Neural progenitor cell (in vitro differentiated cells): ENCODE results near the gene METRN. TPM values are rescaled to one million over a fixed set of nuclear protein-coding genes. Genes with fewer than 3 reads are reported as not detected.

ENCODE experiments used
- DNase-seq: peaks from one replicate; pipeline ENCODE4 v3.0.0-alpha.2; 2016; ENCODE audit warnings: low spot score
- H2AFZ ChIP-seq: fragments of 200-600 bp; sonication (generic); replicated peaks from 2 replicates; pipeline ENCODE4 v1.6.1; 2016; ENCODE audit warnings: antibody characterized with exemption
- H3F3A ChIP-seq: fragments of 200-600 bp; sonication (generic); 2 replicates; pipeline ENCODE4 v1.6.1; 2016; ENCODE audit warnings: antibody characterized with exemption, low read depth
- H3K27ac ChIP-seq: fragments of 200-600 bp; sonication (generic); 2 replicates; pipeline ENCODE4 v1.5.1; 2016; ENCODE audit warnings: mild to moderate bottlenecking
- H3K27me3 ChIP-seq: fragments of 200-600 bp; sonication (generic); 2 replicates; pipeline ENCODE4 v1.6.1; 2016; ENCODE audit warnings: mild to moderate bottlenecking, moderate library complexity
- H3K36me3 ChIP-seq: fragments of 200-600 bp; sonication (generic); 2 replicates; pipeline ENCODE4 v1.5.1; 2016
- H3K4me1 ChIP-seq: fragments of 200-600 bp; sonication (generic); 2 replicates; pipeline ENCODE4 v1.6.1; 2016; ENCODE audit warnings: mixed run types
- H3K4me2 ChIP-seq: fragments of 200-600 bp; sonication (generic); 2 replicates; pipeline ENCODE4 v1.6.1; 2016
- H3K4me3 ChIP-seq: fragments of 200-600 bp; sonication (generic); 2 replicates; pipeline ENCODE4 v1.5.1; 2016
- H3K79me2 ChIP-seq: fragments of 200-600 bp; sonication (generic); 2 replicates; pipeline ENCODE4 v1.6.1; 2016; ENCODE audit warnings: low read depth
- H3K9ac ChIP-seq: fragments of 200-600 bp; sonication (generic); 2 replicates; pipeline ENCODE4 v1.6.1; 2016
- H3K9me3 ChIP-seq: fragments of 200-600 bp; sonication (generic); 2 replicates; pipeline ENCODE4 v1.5.1; 2016; ENCODE audit warnings: low read depth
- H4K20me1 ChIP-seq: fragments of 200-600 bp; sonication (generic); 2 replicates; pipeline ENCODE4 v1.6.1; 2016; ENCODE audit warnings: low read depth
- H3K27ac Mint-ChIP-seq: 3 replicates; pipeline ENCODE4 v1.8.0; 2021; ENCODE audit warnings: mixed read lengths
- H3K27me3 Mint-ChIP-seq: 2 replicates; pipeline ENCODE4 v1.8.0; 2022; ENCODE audit warnings: low read depth, mild to moderate bottlenecking, inconsistent platforms, moderate library complexity, mixed read lengths; ENCODE audit not compliant: insufficient read depth
- H3K36me3 Mint-ChIP-seq: 3 replicates; pipeline ENCODE4 v1.8.0; 2021; ENCODE audit warnings: mixed read lengths
- H3K4me1 Mint-ChIP-seq: 3 replicates; pipeline ENCODE4 v1.8.0; 2021; ENCODE audit warnings: mixed read lengths
- H3K4me3 Mint-ChIP-seq: 3 replicates; pipeline ENCODE4 v1.8.0; 2021; ENCODE audit warnings: mild to moderate bottlenecking, moderate library complexity, mixed read lengths
- H3K9me3 Mint-ChIP-seq: 3 replicates; pipeline ENCODE4 v1.8.0; 2020; ENCODE audit warnings: mixed read lengths
- CTCF ChIP-seq: fragments of 200-600 bp; sonication (generic); IDR thresholded peaks from 2 replicates; pipeline ENCODE4 v1.5.1; 2017; ENCODE audit warnings: antibody characterized with exemption, mild to moderate bottlenecking
- EZH2 ChIP-seq: fragments of 200-600 bp; sonication (generic); IDR thresholded peaks from 2 replicates; pipeline ENCODE4 v1.6.1; 2017; ENCODE audit warnings: antibody characterized with exemption, mild to moderate bottlenecking, moderate library complexity
- EZH2phosphoT487 ChIP-seq: fragments of 200-600 bp; sonication (generic); IDR thresholded peaks from 2 replicates; pipeline ENCODE4 v1.6.1; 2017; ENCODE audit warnings: antibody characterized with exemption
- total RNA-seq: library from RNA; depleted of rRNA; stranded (reverse); fragments of >200 nt; gene quantifications from 2 replicates; pipeline ENCODE4 v1.2.3, GENCODE V29; 2015; ENCODE audit warnings: low replicate concordance

The METRN gene
- total RNA-seq, 1 donor from 2014 or later: 24.3 TPM

GRCh38 chr16:706189-707061 is 8.5 kb upstream of the METRN start:
- Mint-ChIP-seq H3K27me3 (peaks cover 54% of the 10 kb centered on the region), H3K36me3 (no peaks in the 10 kb centered on the region), H3K4me1 (peaks cover 28% of the 10 kb centered on the region), H3K27ac (no peak overlapping the region), H3K9me3 (no peaks in the 10 kb centered on the region), H3K4me3 (peak overlapping the region; percentile 74)
- H3K27ac ChIP-seq: no peak overlapping the region
- peaks cover 100% of the 10 kb centered on the region for H3K27me3 ChIP-seq
- no peaks in the 10 kb centered on the region for H3K36me3 ChIP-seq
- peak; percentile 45 for DNase-seq
- H2AFZ ChIP-seq: no peak overlapping the region
- H3K4me2 ChIP-seq: peak overlapping the region; percentile 69
- H3K4me3 ChIP-seq: peak overlapping the region; percentile 31
- H3K9me3 ChIP-seq: no peaks in the 10 kb centered on the region
- H3F3A ChIP-seq: peaks cover 18% of the 10 kb centered on the region
- peaks cover 6% of the 10 kb centered on the region for H3K4me1 ChIP-seq
- no peak overlapping the region for H3K9ac ChIP-seq
- TF ChIP-seq CTCF (no peak), EZH2phosphoT487 (peak; percentile 98), EZH2 (peak; percentile 98)
- no peaks in the 10 kb centered on the region for H3K79me2 ChIP-seq
- H4K20me1 ChIP-seq: peaks cover 64% of the 10 kb centered on the region

GRCh38 chr16:707062-707538 is 7.8 kb upstream of the METRN start:
- Mint-ChIP-seq H3K9me3 (no peaks in the 10 kb centered on the region), H3K4me1 (peaks cover 28% of the 10 kb centered on the region), H3K4me3 (peak overlapping the region; percentile 74), H3K27me3 (peaks cover 47% of the 10 kb centered on the region), H3K36me3 (no peaks in the 10 kb centered on the region), H3K27ac (no peak overlapping the region)
- Histone ChIP-seq H4K20me1 (peaks cover 57% of the 10 kb centered on the region), H3K27me3 (peaks cover 99% of the 10 kb centered on the region), H3K36me3 (no peaks in the 10 kb centered on the region), H2AFZ (no peak overlapping the region), H3F3A (peaks cover 20% of the 10 kb centered on the region), H3K4me2 (no peak overlapping the region), H3K4me3 (no peak overlapping the region), H3K9me3 (no peaks in the 10 kb centered on the region), H3K9ac (no peak overlapping the region), H3K4me1 (peaks cover 6% of the 10 kb centered on the region), H3K27ac (no peak overlapping the region), H3K79me2 (no peaks in the 10 kb centered on the region)
- no peak for DNase-seq
- no peak for TF ChIP-seq EZH2
- no peak for TF ChIP-seq EZH2phosphoT487
- no peak for TF ChIP-seq CTCF

- Histone ChIP-seq H3K4me2 (no peak overlapping the region), H3K79me2 (no peaks in the 10 kb centered on the region), H3F3A (peaks cover 29% of the 10 kb centered on the region), H4K20me1 (peaks cover 48% of the 10 kb centered on the region), H3K4me1 (peaks cover 6% of the 10 kb centered on the region), H3K9me3 (no peaks in the 10 kb centered on the region), H3K27ac (no peak overlapping the region), H3K9ac (no peak overlapping the region), H3K27me3 (peaks cover 99% of the 10 kb centered on the region), H3K36me3 (no peaks in the 10 kb centered on the region), H2AFZ (no peak overlapping the region), H3K4me3 (no peak overlapping the region)
- Mint-ChIP-seq H3K36me3 (no peaks in the 10 kb centered on the region), H3K27ac (no peak overlapping the region), H3K27me3 (peaks cover 39% of the 10 kb centered on the region), H3K4me1 (peaks cover 34% of the 10 kb centered on the region), H3K4me3 (peak overlapping the region; percentile 63), H3K9me3 (no peaks in the 10 kb centered on the region)
- no peak for DNase-seq
- TF ChIP-seq CTCF (no peak), EZH2phosphoT487 (no peak), EZH2 (no peak)
These were observed 6.9 kb upstream of the METRN start for GRCh38 chr16:708019-708418.
